ENCODE results near the gene STK35. TPM values are rescaled to one million over a fixed set of nuclear protein-coding genes. Genes with fewer than 3 reads are reported as not detected.

STK35 gene
- total RNA-seq, 1 donor from 2014 or later, result 31.0 TPM

DNA sequence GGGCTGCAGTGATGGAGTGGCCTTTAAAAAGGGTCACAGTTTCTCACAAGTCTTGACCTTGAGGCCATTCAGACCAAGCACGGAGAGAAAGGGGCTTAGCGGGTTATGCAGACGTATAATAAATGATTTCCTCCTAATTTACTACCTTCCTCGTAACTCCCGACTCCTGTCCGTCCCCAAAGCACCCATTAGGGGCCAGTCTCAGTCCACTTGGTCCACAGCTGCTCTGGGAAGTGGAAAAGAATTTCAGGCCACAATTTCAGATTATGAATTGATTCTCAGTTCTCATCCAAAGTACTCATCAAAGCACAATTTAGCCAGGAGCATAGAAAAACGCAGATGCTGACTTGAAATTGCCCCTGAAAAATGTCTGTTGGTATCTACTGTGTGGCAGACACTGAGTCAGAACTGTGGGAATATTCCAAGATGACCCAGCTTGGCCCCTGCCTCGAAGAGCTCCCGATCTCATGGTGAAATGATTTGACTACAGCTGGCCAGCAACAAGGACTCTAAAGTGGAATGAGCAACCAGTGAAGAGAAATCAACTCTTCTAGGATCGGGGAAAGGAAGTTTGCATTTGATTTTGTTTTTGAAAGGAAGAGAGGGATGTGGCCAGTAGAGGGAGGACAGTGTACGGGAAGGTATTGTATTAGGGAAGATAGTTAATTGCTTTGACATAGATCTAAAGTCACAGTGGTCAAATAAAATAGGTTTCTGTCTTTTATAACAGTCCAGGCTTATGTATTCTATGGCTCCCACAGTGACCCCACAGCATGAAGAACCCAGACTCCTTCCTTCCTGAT lies 15.2 kb upstream of the STK35 start:
- DNase-seq (ENCODE audit: low spot score in 2 of 2, unreplicated experiment in 2 of 2), result no peak
- TF ChIP-seq, protein P1, sequence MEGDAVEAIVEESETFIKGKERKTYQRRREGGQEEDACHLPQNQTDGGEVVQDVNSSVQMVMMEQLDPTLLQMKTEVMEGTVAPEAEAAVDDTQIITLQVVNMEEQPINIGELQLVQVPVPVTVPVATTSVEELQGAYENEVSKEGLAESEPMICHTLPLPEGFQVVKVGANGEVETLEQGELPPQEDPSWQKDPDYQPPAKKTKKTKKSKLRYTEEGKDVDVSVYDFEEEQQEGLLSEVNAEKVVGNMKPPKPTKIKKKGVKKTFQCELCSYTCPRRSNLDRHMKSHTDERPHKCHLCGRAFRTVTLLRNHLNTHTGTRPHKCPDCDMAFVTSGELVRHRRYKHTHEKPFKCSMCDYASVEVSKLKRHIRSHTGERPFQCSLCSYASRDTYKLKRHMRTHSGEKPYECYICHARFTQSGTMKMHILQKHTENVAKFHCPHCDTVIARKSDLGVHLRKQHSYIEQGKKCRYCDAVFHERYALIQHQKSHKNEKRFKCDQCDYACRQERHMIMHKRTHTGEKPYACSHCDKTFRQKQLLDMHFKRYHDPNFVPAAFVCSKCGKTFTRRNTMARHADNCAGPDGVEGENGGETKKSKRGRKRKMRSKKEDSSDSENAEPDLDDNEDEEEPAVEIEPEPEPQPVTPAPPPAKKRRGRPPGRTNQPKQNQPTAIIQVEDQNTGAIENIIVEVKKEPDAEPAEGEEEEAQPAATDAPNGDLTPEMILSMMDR (IDR thresholded peaks at IDR 0.05; ENCODE audit: unreplicated experiment), result no peak
- no peaks in the 10 kb centered on the region for H3K36me3 Mint-ChIP-seq

DNA sequence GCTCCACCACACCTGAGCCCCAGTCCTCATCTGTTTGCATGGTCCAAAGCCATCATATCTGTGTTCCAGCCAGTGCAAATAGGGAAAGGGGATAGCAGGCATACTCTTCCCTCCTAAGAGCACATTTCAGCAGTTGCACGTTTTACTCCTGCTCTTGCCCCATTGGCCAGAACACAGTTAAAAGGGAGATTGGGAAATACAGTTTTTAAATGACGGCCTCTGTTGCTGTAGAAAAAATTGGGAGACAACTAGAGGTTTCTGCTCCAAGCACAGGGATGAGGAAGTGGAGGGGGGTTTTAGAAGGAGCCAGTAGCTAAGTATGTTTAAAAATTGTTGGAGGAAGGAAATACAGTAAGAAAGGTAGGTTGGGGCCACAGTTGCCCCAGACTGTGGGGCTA lies 14.6 kb upstream of the STK35 start:
- H3K4me1 Mint-ChIP-seq, result no peaks in the 10 kb centered on the region
- no peak for DNase-seq (ENCODE audit: low spot score in 2 of 2, unreplicated experiment in 2 of 2)
- no peaks in the 10 kb centered on the region for H3K9me3 Mint-ChIP-seq

More for the DNA sequence above, 15.2 kb upstream of the STK35 start:
- Mint-ChIP-seq H3K4me1 (no peaks in the 10 kb centered on the region), H3K9me3 (no peaks in the 10 kb centered on the region), H3K4me3 (no peak overlapping the region), H3K27me3 (ENCODE audit: low read depth) (peaks cover 73% of the 10 kb centered on the region), H3K27ac (no peak overlapping the region)

DNA sequence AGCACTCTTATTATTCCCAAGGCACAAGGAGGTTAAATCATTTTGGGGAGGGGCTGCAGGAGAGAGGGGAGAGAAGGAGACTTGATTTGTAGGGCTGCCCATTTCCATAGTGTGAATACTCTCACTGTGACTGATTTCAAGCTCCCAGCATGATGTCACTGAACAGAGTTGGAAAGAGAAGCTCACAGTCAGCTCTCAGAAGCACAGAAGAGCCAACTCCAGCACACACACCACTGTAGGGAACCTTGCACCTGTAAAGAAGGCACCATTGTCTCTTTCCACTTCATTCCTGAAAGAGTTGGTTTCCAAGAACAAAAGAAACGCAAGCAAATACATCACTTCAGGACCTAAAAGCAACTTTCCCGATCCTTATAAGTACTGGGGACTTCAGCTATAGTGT lies 12.7 kb upstream of the STK35 start:
- H3K9me3 Mint-ChIP-seq, result no peaks in the 10 kb centered on the region
- no peaks in the 10 kb centered on the region for H3K4me1 Mint-ChIP-seq
- no peak overlapping the region for H3K4me3 Mint-ChIP-seq
- no peaks in the 10 kb centered on the region for H3K36me3 Mint-ChIP-seq
- H3K27ac Mint-ChIP-seq, result no peak overlapping the region
- peaks cover 69% of the 10 kb centered on the region for H3K27me3 Mint-ChIP-seq (ENCODE audit: low read depth)
- no peak for DNase-seq (ENCODE audit: low spot score in 2 of 2, unreplicated experiment in 2 of 2)
- TF ChIP-seq, protein P1 (IDR thresholded peaks at IDR 0.05; ENCODE audit: unreplicated experiment), result no peak

More for the DNA sequence above, 14.6 kb upstream of the STK35 start:
- no peak overlapping the region for H3K27ac Mint-ChIP-seq
- H3K27me3 Mint-ChIP-seq (ENCODE audit: low read depth), result peaks cover 71% of the 10 kb centered on the region
- TF ChIP-seq, protein P1 (IDR thresholded peaks at IDR 0.05; ENCODE audit: unreplicated experiment), result no peak
- no peak overlapping the region for H3K4me3 Mint-ChIP-seq
- H3K36me3 Mint-ChIP-seq, result no peaks in the 10 kb centered on the region

DNA sequence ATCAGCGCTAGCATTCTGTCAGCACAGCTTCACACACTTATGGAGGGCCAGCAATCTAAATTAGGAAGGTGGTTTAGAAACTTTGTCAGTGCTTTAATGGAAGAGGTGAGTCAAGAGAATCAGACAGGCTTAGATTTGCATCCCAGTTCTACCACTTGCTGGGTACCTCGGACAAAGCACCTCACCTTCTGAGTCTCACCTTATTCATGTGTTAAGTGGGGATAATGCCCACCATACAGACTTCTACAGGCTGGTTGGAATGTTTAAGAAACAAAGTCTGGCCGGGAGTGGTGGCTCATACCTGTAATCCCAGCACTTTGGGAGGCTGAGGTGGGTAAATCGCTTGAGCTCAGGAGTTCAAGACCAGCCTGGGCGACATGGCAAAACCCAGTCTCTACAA lies 12.2 kb upstream of the STK35 start:
- Mint-ChIP-seq H3K4me1 (no peaks in the 10 kb centered on the region), H3K27ac (no peak overlapping the region), H3K4me3 (no peak overlapping the region), H3K9me3 (no peaks in the 10 kb centered on the region), H3K36me3 (no peaks in the 10 kb centered on the region), H3K27me3 (ENCODE audit: low read depth) (peaks cover 69% of the 10 kb centered on the region)
- TF ChIP-seq, protein P1 (IDR thresholded peaks at IDR 0.05; ENCODE audit: unreplicated experiment), result no peak
- no peak for DNase-seq (ENCODE audit: low spot score in 2 of 2, unreplicated experiment in 2 of 2)

DNA sequence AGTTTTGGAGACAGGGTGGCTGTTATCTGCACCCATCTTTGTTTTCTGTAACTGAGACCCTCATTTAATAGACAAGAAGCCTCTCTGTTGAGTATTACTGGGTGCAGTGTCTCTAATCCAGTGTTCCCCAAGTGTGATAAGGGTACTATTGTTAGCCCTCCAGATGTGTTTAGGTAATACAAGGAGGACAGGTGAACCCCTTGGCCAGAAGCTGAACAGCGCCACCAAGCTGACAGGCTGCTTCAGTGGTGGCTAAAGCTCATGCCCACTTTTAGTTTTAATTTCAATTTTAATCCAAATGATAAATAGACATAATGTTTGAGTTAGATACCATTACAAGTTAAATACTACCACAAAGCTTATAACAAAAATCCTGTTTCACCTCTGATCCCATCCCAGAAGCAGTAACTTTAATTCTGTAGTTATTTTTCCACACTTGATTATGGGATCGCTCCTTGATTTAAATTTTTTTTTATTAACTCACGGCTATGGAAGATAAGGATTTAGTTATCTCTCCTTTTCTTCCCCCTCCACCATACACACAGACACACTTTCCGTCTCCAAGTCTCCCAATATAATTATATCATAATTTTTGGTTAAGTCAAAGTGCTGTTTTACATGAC lies 8.4 kb upstream of the STK35 start:
- DNase-seq (ENCODE audit: low spot score in 2 of 2, unreplicated experiment in 2 of 2), result no peak
- TF ChIP-seq, protein P1 (IDR thresholded peaks at IDR 0.05; ENCODE audit: unreplicated experiment), result peak; percentile 16

More for the DNA sequence above, 8.4 kb upstream of the STK35 start:
- no peak overlapping the region for H3K4me3 Mint-ChIP-seq
- no peaks in the 10 kb centered on the region for H3K4me1 Mint-ChIP-seq
- no peaks in the 10 kb centered on the region for H3K36me3 Mint-ChIP-seq
- H3K27ac Mint-ChIP-seq, result no peak overlapping the region
- H3K9me3 Mint-ChIP-seq, result no peaks in the 10 kb centered on the region
- peaks cover 55% of the 10 kb centered on the region for H3K27me3 Mint-ChIP-seq (ENCODE audit: low read depth)

Measured in mesothelial cell of epicardium (in vitro differentiated cells).